Right atrium auricular region (tissue), 2 donors: ENCODE results near the gene CILP2. TPM values are rescaled to one million over a fixed set of nuclear protein-coding genes. Genes with fewer than 3 reads are reported as not detected.
A peak's percentile ranks its signal among the peaks of the same experiment; 100 is the strongest.

Experiments used
- DNase-seq: peaks from one replicate; pipeline ENCODE4 v3.0.0-alpha.2; 2019; ENCODE audit warnings: low spot score
- H3K27ac ChIP-seq, 2 donors: fragments of 200-600 bp; sonication (generic); 1 replicate in 1 of 2; 2 replicates in 1 of 2; pipeline ENCODE4 v1.5.1; 2016 to 2019
- H3K27me3 ChIP-seq, 2 donors: fragments of 200-600 bp; sonication (generic); one replicate each; pipeline versions ENCODE4 v1.5.1 to v1.6.0; 2017 to 2019
- H3K36me3 ChIP-seq: fragments of 200-600 bp; sonication (generic); one replicate; pipeline ENCODE4 v1.5.1; 2016
- H3K4me1 ChIP-seq, 2 donors: fragments of 200-600 bp; sonication (generic); one replicate each; pipeline versions ENCODE4 v1.5.1 to v1.6.0; 2017 to 2019
- H3K4me3 ChIP-seq, 2 donors: fragments of 200-600 bp; sonication (generic); 1 replicate in 1 of 2; 2 replicates in 1 of 2; pipeline ENCODE4 v1.5.1; 2017 to 2019; ENCODE audit warnings: mild to moderate bottlenecking in 1 of 2, moderate library complexity in 1 of 2
- H3K9me3 ChIP-seq, 2 donors: fragments of 200-600 bp; sonication (generic); one replicate each; pipeline ENCODE4 v1.5.1; 2019
- CTCF ChIP-seq, 2 donors: fragments of 200-600 bp; sonication (generic); IDR thresholded peaks; one replicate each; pipeline ENCODE4 v1.5.1; 2019; ENCODE audit warnings: antibody characterized with exemption in 2 of 2
- total RNA-seq, 2 donors: library from RNA; depleted of rRNA; stranded (reverse); fragments of >200 nt; gene quantifications; one replicate each; pipeline ENCODE4 v1.1.0, GENCODE V29; 2016

The CILP2 gene
- total RNA-seq, 2 donors from 2014 or later, result 0.19 to 0.24 TPM

- Histone ChIP-seq H3K36me3 (no peaks in the 10 kb centered on the region), H3K27ac (no peak overlapping the region), H3K4me3 (no peak overlapping the region), H3K27me3 (no peaks in the 10 kb centered on the region), H3K4me1 (peaks cover 0 to 23% of the 10 kb centered on the region in 2 donors), H3K9me3 (no peaks in the 10 kb centered on the region)
- no peak for DNase-seq
- TF ChIP-seq CTCF (IDR thresholded peaks at IDR 0.05), result no peak
Observed at GRCh38 chr19:19549804-19550464, 11.9 kb downstream of the CILP2 start.

- Histone ChIP-seq H3K4me1 (peaks cover 0 to 23% of the 10 kb centered on the region in 2 donors), H3K27me3 (no peaks in the 10 kb centered on the region), H3K36me3 (no peaks in the 10 kb centered on the region), H3K27ac (no peak overlapping the region), H3K9me3 (no peaks in the 10 kb centered on the region), H3K4me3 (no peak overlapping the region)
- no peak for DNase-seq
- no peak for TF ChIP-seq CTCF (IDR thresholded peaks at IDR 0.05)
Observed at GRCh38 chr19:19550485-19550929, 12.4 kb downstream of the CILP2 start.

- Histone ChIP-seq H3K27me3 (no peaks in the 10 kb centered on the region), H3K4me3 (no peak overlapping the region), H3K36me3 (no peaks in the 10 kb centered on the region), H3K27ac (no peak overlapping the region), H3K4me1 (peaks cover 0 to 23% of the 10 kb centered on the region in 2 donors), H3K9me3 (no peaks in the 10 kb centered on the region)
- TF ChIP-seq CTCF (IDR thresholded peaks at IDR 0.05), result no peak
- no peak for DNase-seq
Observed at GRCh38 chr19:19550972-19551852, 13.1 kb downstream of the CILP2 start.

GRCh38 chr19:19551853-19552192, 13.8 kb downstream of the CILP2 start:
- no peaks in the 10 kb centered on the region for H3K27me3 ChIP-seq
- no peak for TF ChIP-seq CTCF (IDR thresholded peaks at IDR 0.05)
- no peak overlapping the region for H3K4me3 ChIP-seq
- peaks cover 0 to 17% of the 10 kb centered on the region in 2 donors for H3K4me1 ChIP-seq
- H3K36me3 ChIP-seq, result no peaks in the 10 kb centered on the region
- no peak for DNase-seq
- H3K9me3 ChIP-seq, result no peaks in the 10 kb centered on the region
- H3K27ac ChIP-seq, result no peak overlapping the region

GRCh38 chr19:19552798-19553197, 14.7 kb downstream of the CILP2 start:
- Histone ChIP-seq H3K27ac (no peak overlapping the region), H3K4me3 (no peak overlapping the region), H3K36me3 (no peaks in the 10 kb centered on the region), H3K4me1 (peaks cover 0 to 7% of the 10 kb centered on the region in 2 donors), H3K9me3 (no peaks in the 10 kb centered on the region), H3K27me3 (no peaks in the 10 kb centered on the region)
- peak in 1 of 2 donors; percentile 49 for TF ChIP-seq CTCF (IDR thresholded peaks at IDR 0.05)
- no peak for DNase-seq
